ENCODE measurements around the gene USP34.

USP34 gene

DNA sequence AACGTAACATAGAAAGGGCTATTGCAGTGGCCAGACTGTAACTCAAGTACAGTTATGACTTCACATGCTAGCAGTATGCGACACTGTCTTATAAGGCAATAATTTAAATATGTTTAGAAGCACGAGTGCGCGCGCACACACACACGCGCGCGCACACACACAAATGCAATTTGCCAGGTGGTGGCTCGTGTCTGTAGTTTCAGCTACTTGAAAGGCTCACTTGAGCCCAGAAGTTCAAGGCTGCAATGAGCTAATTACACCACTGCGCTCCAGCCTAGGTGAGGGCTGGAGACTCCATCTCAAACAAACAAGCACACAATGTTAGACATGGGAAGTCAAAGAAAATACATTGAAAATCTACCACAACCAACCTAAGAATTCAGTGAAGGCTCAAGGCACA lies 103.7 kb downstream of the USP34 start:
- TF ChIP-seq TCF12 (IDR thresholded peaks at IDR 0.05; ENCODE audit: low read depth) (no peak), NFIC (IDR thresholded peaks at IDR 0.05) (no peak)

DNA sequence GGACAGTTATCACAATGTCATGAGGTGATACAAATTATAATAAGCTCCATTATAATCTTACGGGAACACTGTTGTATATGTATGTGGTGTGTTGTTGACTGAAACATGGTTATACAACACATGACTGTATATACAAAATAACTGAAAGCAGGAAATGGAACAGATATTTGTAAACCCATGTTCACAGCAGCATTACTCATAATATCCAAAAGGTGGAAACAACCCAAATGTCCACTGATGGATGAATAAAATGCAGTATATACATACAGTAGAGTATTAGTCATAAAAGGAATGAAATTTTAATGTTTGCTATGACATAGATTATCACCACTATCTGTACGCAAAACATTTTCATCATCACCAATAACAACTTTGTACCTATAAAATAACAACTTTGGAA lies 107.3 kb downstream of the USP34 start:
- TF ChIP-seq ZBTB7A (IDR thresholded peaks at IDR 0.05; ENCODE audit: low read depth), result no peak
- TF ChIP-seq CREB1 (IDR thresholded peaks at IDR 0.05; ENCODE audit: low read depth), result no peak
- TF ChIP-seq TEAD4 (IDR thresholded peaks at IDR 0.05), result no peak
- TF ChIP-seq EP300 (IDR thresholded peaks at IDR 0.05; ENCODE audit: borderline replicate concordance), result no peak
- no peak for TF ChIP-seq FOXM1 (IDR thresholded peaks at IDR 0.05; ENCODE audit: borderline replicate concordance, low read depth)
- TF ChIP-seq, protein P1, sequence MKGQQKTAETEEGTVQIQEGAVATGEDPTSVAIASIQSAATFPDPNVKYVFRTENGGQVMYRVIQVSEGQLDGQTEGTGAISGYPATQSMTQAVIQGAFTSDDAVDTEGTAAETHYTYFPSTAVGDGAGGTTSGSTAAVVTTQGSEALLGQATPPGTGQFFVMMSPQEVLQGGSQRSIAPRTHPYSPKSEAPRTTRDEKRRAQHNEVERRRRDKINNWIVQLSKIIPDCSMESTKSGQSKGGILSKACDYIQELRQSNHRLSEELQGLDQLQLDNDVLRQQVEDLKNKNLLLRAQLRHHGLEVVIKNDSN (IDR thresholded peaks at IDR 0.05), result no peak
- TF ChIP-seq, protein P2, sequence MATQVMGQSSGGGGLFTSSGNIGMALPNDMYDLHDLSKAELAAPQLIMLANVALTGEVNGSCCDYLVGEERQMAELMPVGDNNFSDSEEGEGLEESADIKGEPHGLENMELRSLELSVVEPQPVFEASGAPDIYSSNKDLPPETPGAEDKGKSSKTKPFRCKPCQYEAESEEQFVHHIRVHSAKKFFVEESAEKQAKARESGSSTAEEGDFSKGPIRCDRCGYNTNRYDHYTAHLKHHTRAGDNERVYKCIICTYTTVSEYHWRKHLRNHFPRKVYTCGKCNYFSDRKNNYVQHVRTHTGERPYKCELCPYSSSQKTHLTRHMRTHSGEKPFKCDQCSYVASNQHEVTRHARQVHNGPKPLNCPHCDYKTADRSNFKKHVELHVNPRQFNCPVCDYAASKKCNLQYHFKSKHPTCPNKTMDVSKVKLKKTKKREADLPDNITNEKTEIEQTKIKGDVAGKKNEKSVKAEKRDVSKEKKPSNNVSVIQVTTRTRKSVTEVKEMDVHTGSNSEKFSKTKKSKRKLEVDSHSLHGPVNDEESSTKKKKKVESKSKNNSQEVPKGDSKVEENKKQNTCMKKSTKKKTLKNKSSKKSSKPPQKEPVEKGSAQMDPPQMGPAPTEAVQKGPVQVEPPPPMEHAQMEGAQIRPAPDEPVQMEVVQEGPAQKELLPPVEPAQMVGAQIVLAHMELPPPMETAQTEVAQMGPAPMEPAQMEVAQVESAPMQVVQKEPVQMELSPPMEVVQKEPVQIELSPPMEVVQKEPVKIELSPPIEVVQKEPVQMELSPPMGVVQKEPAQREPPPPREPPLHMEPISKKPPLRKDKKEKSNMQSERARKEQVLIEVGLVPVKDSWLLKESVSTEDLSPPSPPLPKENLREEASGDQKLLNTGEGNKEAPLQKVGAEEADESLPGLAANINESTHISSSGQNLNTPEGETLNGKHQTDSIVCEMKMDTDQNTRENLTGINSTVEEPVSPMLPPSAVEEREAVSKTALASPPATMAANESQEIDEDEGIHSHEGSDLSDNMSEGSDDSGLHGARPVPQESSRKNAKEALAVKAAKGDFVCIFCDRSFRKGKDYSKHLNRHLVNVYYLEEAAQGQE (IDR thresholded peaks at IDR 0.05; ENCODE audit: low read depth), result no peak
- no peak for TF ChIP-seq NFIC (IDR thresholded peaks at IDR 0.05)
- TF ChIP-seq RAD21 (IDR thresholded peaks at IDR 0.05; ENCODE audit: low read depth), result no peak
- TF ChIP-seq YY1 (IDR thresholded peaks at IDR 0.05; ENCODE audit: low read depth), result no peak
- TF ChIP-seq, protein P3, sequence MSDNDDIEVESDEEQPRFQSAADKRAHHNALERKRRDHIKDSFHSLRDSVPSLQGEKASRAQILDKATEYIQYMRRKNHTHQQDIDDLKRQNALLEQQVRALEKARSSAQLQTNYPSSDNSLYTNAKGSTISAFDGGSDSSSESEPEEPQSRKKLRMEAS (IDR thresholded peaks at IDR 0.05), result no peak
- TF ChIP-seq EGR1 (IDR thresholded peaks at IDR 0.05), result no peak

DNA sequence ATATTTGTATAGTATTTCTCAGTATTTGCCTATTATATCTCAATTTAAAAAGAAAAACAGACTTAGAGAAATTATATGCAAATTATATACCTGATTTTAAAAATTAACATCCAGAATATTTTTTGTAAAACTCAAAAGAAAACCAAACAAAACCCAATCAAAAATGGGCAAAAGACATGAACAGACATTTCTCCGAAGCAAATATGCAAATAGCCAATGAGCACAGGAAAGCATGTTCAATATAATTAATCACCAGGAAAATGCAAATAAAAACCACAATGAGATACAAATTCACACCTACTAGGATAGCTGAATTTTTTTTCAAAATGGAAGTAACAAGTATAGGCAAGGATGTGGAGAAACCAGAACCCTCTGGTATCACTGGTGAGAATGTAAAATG lies 108.0 kb downstream of the USP34 start:
- TF ChIP-seq, protein P2 (IDR thresholded peaks at IDR 0.05; ENCODE audit: low read depth), result no peak
- TF ChIP-seq, protein P3 (IDR thresholded peaks at IDR 0.05), result no peak
- no peak for TF ChIP-seq RAD21 (IDR thresholded peaks at IDR 0.05; ENCODE audit: low read depth)

DNA sequence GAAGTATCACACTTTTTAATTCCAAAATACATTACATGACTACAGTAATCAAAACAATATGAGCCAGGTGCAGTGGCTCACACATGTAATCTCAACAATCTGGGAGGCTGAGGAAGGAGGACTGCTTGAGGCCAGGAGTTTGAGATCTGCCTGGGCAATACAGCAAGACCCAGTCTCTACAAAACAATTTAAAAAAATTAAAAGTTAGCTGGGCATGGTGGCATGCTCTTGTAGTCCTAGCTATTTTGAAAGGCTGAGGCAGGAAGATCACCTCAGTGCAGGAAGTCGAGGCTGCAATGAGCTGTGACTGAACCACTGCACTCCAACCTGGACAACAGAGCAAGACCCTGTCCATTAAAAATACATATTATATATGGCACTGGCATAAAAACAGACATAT lies 109.8 kb downstream of the USP34 start:
- TF ChIP-seq, protein P3 (IDR thresholded peaks at IDR 0.05), result no peak
- TF ChIP-seq EP300 (IDR thresholded peaks at IDR 0.05; ENCODE audit: borderline replicate concordance), result no peak
- no peak for TF ChIP-seq NFIC (IDR thresholded peaks at IDR 0.05)
- no peak for TF ChIP-seq CREB1 (IDR thresholded peaks at IDR 0.05; ENCODE audit: low read depth)
- TF ChIP-seq TCF12 (IDR thresholded peaks at IDR 0.05; ENCODE audit: low read depth), result no peak
- TF ChIP-seq ZBTB7A (IDR thresholded peaks at IDR 0.05; ENCODE audit: low read depth), result no peak
- TF ChIP-seq, protein P1 (IDR thresholded peaks at IDR 0.05), result no peak
- no peak for TF ChIP-seq TEAD4 (IDR thresholded peaks at IDR 0.05)
- no peak for TF ChIP-seq TAF1 (IDR thresholded peaks at IDR 0.05; ENCODE audit: low read depth)
- no peak for TF ChIP-seq CEBPB (IDR thresholded peaks at IDR 0.05)
- TF ChIP-seq RAD21 (IDR thresholded peaks at IDR 0.05; ENCODE audit: low read depth), result no peak
- no peak for TF ChIP-seq YY1 (IDR thresholded peaks at IDR 0.05; ENCODE audit: low read depth)
- TF ChIP-seq EGR1 (IDR thresholded peaks at IDR 0.05), result no peak
- TF ChIP-seq, protein P2 (IDR thresholded peaks at IDR 0.05; ENCODE audit: low read depth), result no peak

DNA sequence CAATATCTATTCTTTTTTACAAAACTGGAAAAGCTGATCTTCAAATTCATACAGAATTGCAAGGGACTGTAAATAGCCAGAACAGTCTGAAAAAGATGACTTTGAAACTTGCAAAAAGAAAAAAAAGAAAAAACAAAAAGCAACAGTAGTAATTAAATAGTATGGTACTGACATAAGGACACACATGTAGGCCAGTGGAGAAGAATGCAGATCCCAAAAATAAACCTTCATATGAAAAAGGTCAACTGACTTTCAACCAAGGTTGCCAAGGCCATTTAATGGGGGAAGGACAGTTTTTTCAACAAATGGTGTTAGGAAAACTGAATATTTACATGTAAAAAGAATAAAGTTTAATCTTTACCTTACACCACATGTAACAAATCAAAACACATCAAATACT lies 111.8 kb downstream of the USP34 start:
- TF ChIP-seq ZBTB7A (IDR thresholded peaks at IDR 0.05; ENCODE audit: low read depth), result no peak
- TF ChIP-seq EGR1 (IDR thresholded peaks at IDR 0.05), result no peak
- no peak for TF ChIP-seq TEAD4 (IDR thresholded peaks at IDR 0.05)
- no peak for TF ChIP-seq NFIC (IDR thresholded peaks at IDR 0.05)
- no peak for TF ChIP-seq EP300 (IDR thresholded peaks at IDR 0.05; ENCODE audit: borderline replicate concordance)
- TF ChIP-seq, protein P3 (IDR thresholded peaks at IDR 0.05), result no peak
- no peak for TF ChIP-seq TAF1 (IDR thresholded peaks at IDR 0.05; ENCODE audit: low read depth)
- TF ChIP-seq CREB1 (IDR thresholded peaks at IDR 0.05; ENCODE audit: low read depth), result no peak
- TF ChIP-seq, protein P2 (IDR thresholded peaks at IDR 0.05; ENCODE audit: low read depth), result no peak
- TF ChIP-seq CEBPB (IDR thresholded peaks at IDR 0.05), result no peak
- TF ChIP-seq YY1 (IDR thresholded peaks at IDR 0.05; ENCODE audit: low read depth), result no peak
- TF ChIP-seq TCF12 (IDR thresholded peaks at IDR 0.05; ENCODE audit: low read depth), result no peak
- TF ChIP-seq, protein P1 (IDR thresholded peaks at IDR 0.05), result no peak
- TF ChIP-seq FOXM1 (IDR thresholded peaks at IDR 0.05; ENCODE audit: borderline replicate concordance, low read depth), result no peak
- TF ChIP-seq RAD21 (IDR thresholded peaks at IDR 0.05; ENCODE audit: low read depth), result no peak

All from Ishikawa (cell line).